HUES6 (cell line): Measurements from ENCODE around the gene PHTF2.
"Not testable (repeated sequence)": the region's sequence is repeated elsewhere in the genome, so short reads cannot be mapped to it uniquely, and the experiment has no call there.

Experiments used
- H3K27ac ChIP-seq: 2 replicates; pipeline ENCODE4 v1.7.0; 2013; ENCODE audit warnings: low read depth, mild to moderate bottlenecking, low read length, inconsistent platforms
- H3K27me3 ChIP-seq: 2 replicates; pipeline ENCODE4 v1.6.1; 2013; ENCODE audit warnings: low read length; ENCODE audit not compliant: control insufficient read depth, insufficient read depth
- H3K36me3 ChIP-seq: 2 replicates; pipeline ENCODE4 v1.6.1; 2013; ENCODE audit warnings: low read length; ENCODE audit not compliant: control insufficient read depth, insufficient read depth
- H3K4me1 ChIP-seq: 2 replicates; pipeline ENCODE4 v1.6.1; 2013; ENCODE audit warnings: low read length; ENCODE audit not compliant: control insufficient read depth, insufficient read depth
- H3K4me3 ChIP-seq: 2 replicates; pipeline ENCODE4 v1.5.1; 2013; ENCODE audit warnings: low read depth, low read length
- H3K9ac ChIP-seq: one replicate; pipeline ENCODE4 v1.6.1; 2013; ENCODE audit warnings: mild to moderate bottlenecking, low read length
- H3K9me3 ChIP-seq: 2 replicates; pipeline ENCODE4 v1.6.1; 2013; ENCODE audit warnings: low read depth, low read length; ENCODE audit not compliant: control insufficient read depth, insufficient read depth

The PHTF2 gene

DNA sequence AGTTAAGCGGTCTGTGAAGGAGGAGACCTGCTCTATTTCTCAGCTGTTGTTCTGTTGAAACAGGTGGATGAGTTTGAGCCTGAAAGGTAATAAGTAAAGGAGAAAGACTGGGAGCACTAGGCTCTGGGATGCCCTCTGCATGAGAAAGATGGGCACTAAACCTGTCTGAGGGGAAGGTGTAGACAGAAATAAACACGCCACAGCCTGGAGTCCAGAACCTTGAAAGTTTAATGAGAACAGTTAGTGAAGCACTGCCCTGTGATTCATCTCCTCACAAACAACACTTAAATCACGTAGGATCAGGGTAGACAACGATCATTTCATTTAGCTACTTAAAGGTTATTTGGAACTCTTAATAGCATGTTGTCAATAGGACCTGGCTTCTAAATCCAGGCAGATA lies 193.1 kb downstream of the PHTF2 start:
- Histone ChIP-seq H3K4me3 (no peak overlapping the region), H3K4me1 (peaks cover 9% of the 10 kb centered on the region), H3K9ac (no peak overlapping the region), H3K27me3 (no peaks in the 10 kb centered on the region), H3K9me3 (no peaks in the 10 kb centered on the region), H3K27ac (no peak overlapping the region), H3K36me3 (no peaks in the 10 kb centered on the region)

DNA sequence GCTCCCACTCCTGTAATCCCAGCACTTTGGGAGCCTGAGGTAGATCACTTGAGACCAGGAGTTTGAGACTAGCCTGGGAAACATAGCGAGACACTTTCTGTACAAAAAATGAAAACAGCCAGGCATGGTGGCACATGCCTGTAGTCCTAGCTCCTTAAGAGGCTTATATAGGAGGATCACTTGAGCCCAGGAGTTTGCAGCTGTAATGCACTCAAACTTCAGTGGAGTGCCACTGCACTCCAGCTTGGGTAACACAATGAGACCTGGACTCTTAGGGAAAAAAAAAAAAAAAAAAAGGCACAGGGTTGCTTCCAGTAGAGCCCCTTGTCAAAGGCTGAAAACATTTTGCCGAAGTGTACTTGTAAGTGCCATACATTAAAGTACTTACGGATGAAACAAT lies 195.3 kb downstream of the PHTF2 start:
- Histone ChIP-seq H3K4me1 (peaks cover 9% of the 10 kb centered on the region), H3K9ac (no peak overlapping the region), H3K27ac (no peak overlapping the region), H3K36me3 (no peaks in the 10 kb centered on the region), H3K9me3 (no peaks in the 10 kb centered on the region), H3K4me3 (no peak overlapping the region), H3K27me3 (no peaks in the 10 kb centered on the region)

DNA sequence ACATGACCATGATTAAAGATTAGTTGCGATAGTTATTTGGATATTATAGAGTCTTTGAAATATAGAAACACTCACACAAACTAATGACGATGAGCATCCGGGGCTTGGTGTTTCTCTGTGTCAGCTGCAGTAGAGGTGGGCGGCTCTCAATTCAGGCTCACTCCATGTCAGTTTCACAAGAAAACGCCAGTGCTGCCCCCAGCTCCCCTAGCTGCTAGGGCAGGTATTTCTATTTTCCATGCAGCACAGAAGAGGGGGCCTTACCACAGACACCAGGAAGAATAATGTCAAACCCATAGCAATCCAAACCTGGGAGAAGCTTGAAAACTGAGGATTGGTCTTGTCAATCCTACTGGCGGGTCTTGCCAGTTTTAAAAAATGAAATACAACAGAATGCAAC lies 197.1 kb downstream of the PHTF2 start:
- no peaks in the 10 kb centered on the region for H3K27me3 ChIP-seq
- H3K4me1 ChIP-seq: peaks cover under 1% of the 10 kb centered on the region; the same call in 1 of the 2 replicates

DNA sequence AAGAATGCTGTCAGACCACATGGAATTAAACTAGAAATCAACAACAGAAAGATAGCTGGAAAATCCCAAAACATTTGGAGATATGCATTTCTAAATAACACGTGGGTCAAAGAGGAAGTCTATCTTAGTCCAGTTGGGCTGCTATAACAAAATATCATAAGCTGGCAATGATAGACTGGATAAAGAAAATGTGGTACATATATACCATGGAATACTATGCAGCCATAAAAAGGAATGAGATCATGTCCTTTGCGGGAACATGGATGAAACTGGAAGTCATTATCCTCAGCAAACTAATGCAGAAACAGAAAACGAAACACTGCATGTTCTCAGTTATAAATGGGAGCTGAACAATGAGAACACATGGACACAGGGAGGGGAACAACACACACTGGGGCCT lies 200.6 kb downstream of the PHTF2 start:
- H3K9ac ChIP-seq, H3K9me3 ChIP-seq, H3K4me3 ChIP-seq, H3K4me1 ChIP-seq, H3K27ac ChIP-seq, H3K36me3 ChIP-seq, H3K27me3 ChIP-seq: not testable (repeated sequence)

More for the DNA sequence above, 197.1 kb downstream of the PHTF2 start:
- no peak overlapping the region for H3K4me3 ChIP-seq
- no peak overlapping the region for H3K9ac ChIP-seq
- no peaks in the 10 kb centered on the region for H3K9me3 ChIP-seq
- H3K36me3 ChIP-seq: no peaks in the 10 kb centered on the region
- H3K27ac ChIP-seq: no peak overlapping the region

DNA sequence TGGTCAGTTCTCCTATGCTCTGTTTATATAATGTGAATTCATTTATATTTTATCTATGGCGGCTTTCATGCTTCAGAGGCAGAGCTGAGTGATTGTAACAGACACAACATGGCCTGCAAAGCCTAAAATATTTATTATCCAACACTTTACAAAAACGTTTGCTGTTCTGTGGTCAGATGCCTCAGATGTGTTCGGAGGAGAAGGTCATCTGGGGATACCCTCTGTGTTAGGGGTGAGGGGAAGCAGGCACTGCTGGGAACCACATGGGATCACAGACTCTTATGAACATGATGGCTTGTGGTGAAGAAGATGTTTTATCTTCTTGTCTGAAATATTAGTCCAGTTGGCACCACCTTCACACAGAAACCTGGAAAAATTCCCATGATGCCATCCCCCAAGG lies 203.4 kb downstream of the PHTF2 start:
- Histone ChIP-seq H3K9ac (no peak overlapping the region), H3K27me3 (no peaks in the 10 kb centered on the region), H3K4me3 (no peak overlapping the region), H3K4me1 (no peaks in the 10 kb centered on the region; the same call in 1 of the 2 replicates), H3K9me3 (no peaks in the 10 kb centered on the region), H3K36me3 (no peaks in the 10 kb centered on the region), H3K27ac (no peak overlapping the region)

DNA sequence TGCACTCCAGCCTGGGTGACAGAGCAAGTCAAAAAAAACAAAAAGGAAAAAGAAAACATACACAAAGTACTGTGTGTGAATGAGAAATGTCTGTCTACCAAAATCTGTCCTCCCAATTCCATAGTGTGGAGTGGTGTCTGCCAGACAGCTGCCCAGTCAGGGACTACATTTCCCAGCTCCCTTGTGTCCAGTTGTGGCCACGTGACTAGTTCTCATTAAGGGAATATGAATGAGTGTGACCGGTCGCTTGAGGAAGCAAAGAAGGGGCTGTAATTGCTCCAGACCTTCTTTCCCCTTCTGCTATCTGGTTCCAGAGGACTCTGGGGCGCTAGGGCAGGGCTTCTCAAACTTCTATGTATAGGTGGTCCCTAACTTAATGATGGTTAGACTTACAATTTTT lies 204.1 kb downstream of the PHTF2 start:
- Histone ChIP-seq H3K9ac (no peak overlapping the region), H3K4me1 (no peaks in the 10 kb centered on the region; the same call in 1 of the 2 replicates), H3K9me3 (no peaks in the 10 kb centered on the region)

DNA sequence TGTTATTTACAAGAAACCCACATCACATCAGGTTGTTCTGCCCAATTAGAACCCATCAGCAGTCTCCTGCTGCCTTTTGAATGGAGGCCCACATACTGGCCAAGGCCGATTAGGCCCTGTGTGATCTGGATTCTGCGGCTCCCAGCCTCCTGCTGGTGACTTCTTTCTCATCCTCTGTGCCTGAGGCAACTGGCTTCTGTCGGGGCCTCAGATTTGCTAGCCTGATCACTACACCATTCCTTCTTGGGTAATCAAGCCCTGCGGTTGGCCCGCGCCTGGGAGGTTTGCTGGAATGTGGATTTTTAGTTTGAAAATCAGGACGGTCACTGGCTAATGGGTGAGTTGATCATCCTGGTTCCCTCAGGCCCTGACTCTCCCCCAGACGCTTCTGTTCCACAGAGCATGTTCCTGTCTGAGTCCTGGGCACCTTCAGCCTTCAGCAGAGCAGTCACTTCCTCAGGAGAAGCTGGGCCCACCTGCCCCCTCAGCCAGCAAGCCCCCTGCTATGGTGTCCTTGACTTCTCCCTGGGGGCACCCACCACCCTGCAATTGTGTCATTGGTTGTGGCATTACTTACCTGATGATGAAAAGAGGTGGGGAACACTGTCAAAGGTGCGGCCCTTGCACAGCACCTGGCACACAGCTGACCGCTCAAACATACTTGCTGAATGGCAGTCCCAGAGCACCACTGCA lies 207.6 kb downstream of the PHTF2 start:
- H3K27ac ChIP-seq: no peak overlapping the region

More for the DNA sequence above, 204.1 kb downstream of the PHTF2 start:
- Histone ChIP-seq H3K27me3 (no peaks in the 10 kb centered on the region), H3K36me3 (no peaks in the 10 kb centered on the region), H3K4me3 (no peak overlapping the region), H3K27ac (no peak overlapping the region)

More for the DNA sequence above, 207.6 kb downstream of the PHTF2 start:
- H3K4me1 ChIP-seq: no peaks in the 10 kb centered on the region; the same call in 1 of the 2 replicates
- H3K4me3 ChIP-seq: no peak overlapping the region
- H3K9ac ChIP-seq: no peak overlapping the region
- no peaks in the 10 kb centered on the region for H3K9me3 ChIP-seq
- no peaks in the 10 kb centered on the region for H3K36me3 ChIP-seq
- H3K27me3 ChIP-seq: no peaks in the 10 kb centered on the region
